ENCODE data around the gene CLCNKB.
"Not testable (repeated sequence)": the region's sequence is repeated elsewhere in the genome, so short reads cannot be mapped to it uniquely, and the experiment has no call there.

CLCNKB gene

DNA sequence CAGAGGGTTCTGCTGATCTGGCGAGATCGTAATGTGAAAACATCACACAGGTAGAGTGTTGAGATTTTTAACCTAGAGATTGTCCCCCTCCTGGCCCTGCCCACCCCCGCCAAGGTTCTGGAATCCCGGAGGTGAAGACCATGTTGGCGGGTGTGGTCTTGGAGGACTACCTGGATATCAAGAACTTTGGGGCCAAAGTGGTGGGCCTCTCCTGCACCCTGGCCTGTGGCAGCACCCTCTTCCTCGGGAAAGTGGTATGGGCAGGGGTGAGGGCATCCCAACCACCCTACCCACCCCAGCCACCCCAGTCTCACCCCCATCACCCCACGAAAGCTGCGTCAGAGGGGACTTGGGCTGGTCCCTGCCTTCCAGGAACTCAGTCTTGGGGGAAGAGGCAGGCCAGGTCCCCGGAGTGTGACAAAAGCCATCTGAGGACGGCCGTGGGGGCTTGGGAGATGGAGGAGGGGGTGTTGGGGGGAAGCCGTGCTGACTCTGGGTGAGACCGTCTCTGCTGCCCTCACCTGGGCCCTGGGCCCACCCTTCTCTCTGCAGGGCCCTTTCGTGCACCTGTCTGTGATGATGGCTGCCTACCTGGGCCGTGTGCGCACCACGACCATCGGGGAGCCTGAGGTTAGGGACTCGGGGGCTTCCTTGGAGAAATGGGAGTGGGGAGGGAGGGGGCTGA lies 4.4 kb downstream of the CLCNKB start:
- Histone ChIP-seq H3K4me3 (ENCODE audit: insufficient read depth, low read depth, low read length) (no peak overlapping the region), H3K27ac (ENCODE audit: insufficient read depth, low read depth, low read length, poor library complexity, severe bottlenecking) (no peak overlapping the region), H3K36me3 (ENCODE audit: control insufficient read depth, insufficient read depth, low read length) (no peaks in the 10 kb centered on the region), H3K27me3 (ENCODE audit: control insufficient read depth, insufficient read depth, low read length, poor library complexity, severe bottlenecking) (peaks cover 4% of the 10 kb centered on the region), H3K4me1 (ENCODE audit: control insufficient read depth, insufficient read depth, low read length) (peaks cover 15% of the 10 kb centered on the region), H3K9me3 (ENCODE audit: control insufficient read depth, low read length) (no peaks in the 10 kb centered on the region)
- 62 to 73% methylated on average over 15 to 18 of the region's 19 CpGs for WGBS, 2 experiments

- 3 to 4% methylated on average over 25 of the region's 25 CpGs for WGBS, 2 experiments
- Histone ChIP-seq H3K36me3 (ENCODE audit: control insufficient read depth, insufficient read depth, low read length) (no peaks in the 10 kb centered on the region), H3K4me3 (ENCODE audit: insufficient read depth, low read depth, low read length) (peak overlapping the region; percentile 49), H3K9me3 (ENCODE audit: control insufficient read depth, low read length) (no peaks in the 10 kb centered on the region), H3K27ac (ENCODE audit: insufficient read depth, low read depth, low read length, poor library complexity, severe bottlenecking) (peak overlapping the region; percentile 44), H3K27me3 (ENCODE audit: control insufficient read depth, insufficient read depth, low read length, poor library complexity, severe bottlenecking) (peaks cover 4% of the 10 kb centered on the region), H3K4me1 (ENCODE audit: control insufficient read depth, insufficient read depth, low read length) (peaks cover 15% of the 10 kb centered on the region)
Measured at GRCh38 chr1:16048573-16049189, 5.1 kb downstream of the CLCNKB start.

DNA sequence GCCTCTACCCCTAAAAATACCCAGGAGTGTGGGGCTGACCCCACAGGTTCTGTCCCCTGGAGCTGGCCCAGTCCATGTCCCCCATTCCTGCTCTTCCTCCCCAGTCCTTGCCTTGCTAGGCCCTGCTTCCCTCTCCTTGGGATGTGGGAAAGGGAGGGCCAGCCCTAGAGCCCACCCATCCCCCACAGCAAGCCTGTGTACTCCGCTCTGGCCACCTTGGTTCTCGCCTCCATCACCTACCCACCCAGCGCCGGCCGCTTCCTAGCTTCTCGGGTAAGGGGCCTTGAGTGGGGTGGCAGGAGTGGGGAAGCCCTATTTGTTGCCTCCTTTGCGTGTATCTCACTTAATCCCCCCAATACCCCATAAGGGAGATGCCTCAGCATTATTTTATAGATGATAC lies 6.7 kb downstream of the CLCNKB start:
- no peaks in the 10 kb centered on the region for H3K9me3 ChIP-seq (ENCODE audit: control insufficient read depth, low read length)
- peaks cover 4% of the 10 kb centered on the region for H3K27me3 ChIP-seq (ENCODE audit: control insufficient read depth, insufficient read depth, low read length, poor library complexity, severe bottlenecking)

DNA sequence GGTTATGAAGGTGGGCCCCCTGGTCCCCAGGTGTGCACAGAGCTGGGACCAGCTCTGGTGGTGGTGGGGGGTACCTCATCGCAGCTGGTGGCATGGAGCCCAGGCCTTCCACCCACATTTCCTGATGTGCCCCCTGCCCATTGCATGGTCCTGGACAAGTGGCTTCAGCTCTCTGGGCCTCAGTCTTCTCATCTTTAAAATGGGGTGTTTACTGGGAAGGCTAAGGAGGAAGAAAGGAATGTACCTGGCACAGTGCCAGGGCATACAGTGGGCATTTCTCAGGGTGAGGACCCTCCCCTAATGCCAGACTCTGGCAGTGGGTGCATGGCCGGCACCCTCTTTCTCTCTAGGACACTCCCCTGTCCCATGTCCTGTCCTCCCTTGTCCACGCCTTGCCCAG lies 7.5 kb downstream of the CLCNKB start:
- Histone ChIP-seq H3K36me3 (ENCODE audit: control insufficient read depth, insufficient read depth, low read length) (no peaks in the 10 kb centered on the region), H3K4me1 (ENCODE audit: control insufficient read depth, insufficient read depth, low read length) (peaks cover 15% of the 10 kb centered on the region), H3K27me3 (ENCODE audit: control insufficient read depth, insufficient read depth, low read length, poor library complexity, severe bottlenecking) (peaks cover 4% of the 10 kb centered on the region), H3K4me3 (ENCODE audit: insufficient read depth, low read depth, low read length) (no peak overlapping the region), H3K27ac (ENCODE audit: insufficient read depth, low read depth, low read length, poor library complexity, severe bottlenecking) (no peak overlapping the region), H3K9me3 (ENCODE audit: control insufficient read depth, low read length) (no peaks in the 10 kb centered on the region)
- WGBS, 2 experiments, result 92 to 93% methylated on average over 3 of the region's 3 CpGs

More for the DNA sequence above, 6.7 kb downstream of the CLCNKB start:
- Histone ChIP-seq H3K4me3 (ENCODE audit: insufficient read depth, low read depth, low read length) (no peak overlapping the region), H3K36me3 (ENCODE audit: control insufficient read depth, insufficient read depth, low read length) (no peaks in the 10 kb centered on the region), H3K27ac (ENCODE audit: insufficient read depth, low read depth, low read length, poor library complexity, severe bottlenecking) (no peak overlapping the region), H3K4me1 (ENCODE audit: control insufficient read depth, insufficient read depth, low read length) (peaks cover 15% of the 10 kb centered on the region)
- 69 to 73% methylated on average over 7 of the region's 7 CpGs for WGBS, 2 experiments

DNA sequence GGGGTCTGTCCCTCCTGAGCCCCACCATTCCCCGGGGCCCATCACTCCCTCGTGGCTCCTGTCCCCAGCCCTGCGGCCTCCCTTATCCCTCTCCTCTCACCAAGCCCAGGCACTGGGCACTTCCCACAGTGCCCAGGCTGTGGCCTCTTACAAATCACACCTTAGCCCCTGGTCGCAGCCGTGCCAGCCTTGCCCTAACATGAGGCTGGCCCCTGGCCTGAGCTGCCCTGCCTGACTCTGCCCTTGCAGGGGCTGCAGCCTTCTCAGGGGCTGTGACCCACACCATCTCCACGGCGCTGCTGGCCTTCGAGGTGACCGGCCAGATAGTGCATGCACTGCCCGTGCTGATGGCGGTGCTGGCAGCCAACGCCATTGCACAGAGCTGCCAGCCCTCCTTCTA lies 8.4 kb downstream of the CLCNKB start:
- not testable (repeated sequence) for H3K4me3 ChIP-seq (ENCODE audit: insufficient read depth, low read depth, low read length); H3K36me3 ChIP-seq (ENCODE audit: control insufficient read depth, insufficient read depth, low read length); H3K9me3 ChIP-seq (ENCODE audit: control insufficient read depth, low read length); H3K27me3 ChIP-seq (ENCODE audit: control insufficient read depth, insufficient read depth, low read length, poor library complexity, severe bottlenecking); H3K27ac ChIP-seq (ENCODE audit: insufficient read depth, low read depth, low read length, poor library complexity, severe bottlenecking)
- WGBS, 2 experiments, result 92 to 93% methylated on average over 12 of the region's 12 CpGs
- peaks cover 15% of the 10 kb centered on the region for H3K4me1 ChIP-seq (ENCODE audit: control insufficient read depth, insufficient read depth, low read length)

- H3K9me3 ChIP-seq (ENCODE audit: control insufficient read depth, low read length), result no peaks in the 10 kb centered on the region
- H3K4me3 ChIP-seq (ENCODE audit: insufficient read depth, low read depth, low read length), result no peak overlapping the region
- H3K27ac ChIP-seq (ENCODE audit: insufficient read depth, low read depth, low read length, poor library complexity, severe bottlenecking), result no peak overlapping the region
- no peaks in the 10 kb centered on the region for H3K27me3 ChIP-seq (ENCODE audit: control insufficient read depth, insufficient read depth, low read length, poor library complexity, severe bottlenecking)
- WGBS, 2 experiments, result 91% methylated on average over 8 of the region's 8 CpGs
- H3K4me1 ChIP-seq (ENCODE audit: control insufficient read depth, insufficient read depth, low read length), result peaks cover 13% of the 10 kb centered on the region
- H3K36me3 ChIP-seq (ENCODE audit: control insufficient read depth, insufficient read depth, low read length), result no peaks in the 10 kb centered on the region
Measured at GRCh38 chr1:16053781-16054502, 10.4 kb downstream of the CLCNKB start.

DNA sequence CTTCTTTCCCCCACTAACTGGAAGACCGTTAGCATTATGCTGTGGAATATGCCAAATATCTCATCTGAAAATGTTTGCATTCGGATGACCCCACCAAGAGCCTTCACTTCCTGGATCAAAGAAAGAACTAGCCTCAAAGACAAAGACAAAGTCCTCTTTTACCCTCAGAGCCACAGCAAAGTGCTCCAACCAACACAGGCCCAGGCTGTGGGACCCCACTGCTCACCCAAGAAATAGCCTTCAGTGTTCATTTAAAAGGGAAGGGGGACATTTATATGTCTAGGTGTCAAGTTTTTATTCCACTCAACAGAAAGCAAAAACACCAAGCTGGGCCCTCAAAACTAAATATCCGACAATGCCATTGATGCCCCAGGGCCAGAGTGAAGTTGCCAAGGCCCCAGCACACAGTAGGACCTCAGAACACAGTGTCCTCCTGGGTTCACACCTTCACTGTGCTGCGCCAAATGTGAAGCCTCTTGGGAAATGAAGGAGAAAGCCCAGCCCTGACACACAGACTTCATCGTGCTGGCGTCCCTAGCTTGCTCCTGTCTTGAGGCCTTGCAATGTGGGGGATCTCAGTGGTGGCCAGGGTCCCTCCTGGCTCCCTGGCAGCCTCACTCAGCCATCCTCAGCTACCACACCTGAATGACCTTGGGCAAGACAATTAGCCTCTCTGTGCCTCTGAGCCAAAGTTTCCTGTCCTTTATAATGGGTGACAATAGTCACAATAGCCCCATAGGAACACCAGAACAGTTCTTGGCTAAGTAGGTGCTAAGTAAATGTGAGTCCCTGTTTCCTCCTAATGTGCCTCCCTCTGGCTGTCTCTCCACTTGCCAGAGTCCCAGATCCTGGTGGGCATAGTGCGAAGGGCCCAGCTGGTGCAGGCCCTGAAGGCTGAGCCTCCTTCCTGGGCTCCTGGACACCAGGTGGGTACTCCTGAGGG lies 11.3 kb downstream of the CLCNKB start:
- no peak overlapping the region for H3K4me3 ChIP-seq (ENCODE audit: insufficient read depth, low read depth, low read length)
- no peaks in the 10 kb centered on the region for H3K27me3 ChIP-seq (ENCODE audit: control insufficient read depth, insufficient read depth, low read length, poor library complexity, severe bottlenecking)
- no peak overlapping the region for H3K27ac ChIP-seq (ENCODE audit: insufficient read depth, low read depth, low read length, poor library complexity, severe bottlenecking)
- 86 to 87% methylated on average over 7 of the region's 7 CpGs for WGBS, 2 experiments
- H3K36me3 ChIP-seq (ENCODE audit: control insufficient read depth, insufficient read depth, low read length), result no peaks in the 10 kb centered on the region
- H3K4me1 ChIP-seq (ENCODE audit: control insufficient read depth, insufficient read depth, low read length), result peaks cover 8% of the 10 kb centered on the region
- no peaks in the 10 kb centered on the region for H3K9me3 ChIP-seq (ENCODE audit: control insufficient read depth, low read length)

- no peaks in the 10 kb centered on the region for H3K36me3 ChIP-seq (ENCODE audit: control insufficient read depth, insufficient read depth, low read length)
- no peaks in the 10 kb centered on the region for H3K27me3 ChIP-seq (ENCODE audit: control insufficient read depth, insufficient read depth, low read length, poor library complexity, severe bottlenecking)
- 27 to 37% methylated on average over 18 of the region's 18 CpGs for whole genome bisulfite sequencing, 2 experiments
- no peaks in the 10 kb centered on the region for H3K4me1 ChIP-seq (ENCODE audit: control insufficient read depth, insufficient read depth, low read length)
- no peaks in the 10 kb centered on the region for H3K9me3 ChIP-seq (ENCODE audit: control insufficient read depth, low read length)
- no peak overlapping the region for H3K4me3 ChIP-seq (ENCODE audit: insufficient read depth, low read depth, low read length)
- no peak overlapping the region for H3K27ac ChIP-seq (ENCODE audit: insufficient read depth, low read depth, low read length, poor library complexity, severe bottlenecking)
Measured at GRCh38 chr1:16055613-16056520, 12.3 kb downstream of the CLCNKB start.

DNA sequence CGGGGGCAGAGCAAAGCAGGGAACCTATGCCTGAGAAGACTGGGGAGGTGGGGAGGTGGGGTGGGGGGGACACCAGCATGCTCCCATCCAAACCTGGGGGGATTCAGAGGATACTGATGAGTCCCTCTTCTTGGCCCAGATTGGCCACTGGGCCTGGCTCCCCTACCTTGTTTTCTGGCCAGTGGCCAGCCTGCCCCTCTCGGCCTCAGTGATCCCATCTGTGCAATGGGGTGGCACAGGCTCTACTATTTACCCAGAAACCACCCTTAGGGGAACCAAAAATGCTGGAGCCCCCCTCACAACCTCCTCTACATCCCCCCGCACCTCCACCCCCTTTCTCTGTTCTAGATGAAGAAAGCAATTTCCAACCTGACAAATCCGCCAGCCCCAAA lies 12.9 kb downstream of the CLCNKB start:
- WGBS, 2 experiments, result 90 to 94% methylated on average over 3 of the region's 4 CpGs
- H3K4me1 ChIP-seq (ENCODE audit: control insufficient read depth, insufficient read depth, low read length); H3K27me3 ChIP-seq (ENCODE audit: control insufficient read depth, insufficient read depth, low read length, poor library complexity, severe bottlenecking); H3K9me3 ChIP-seq (ENCODE audit: control insufficient read depth, low read length); H3K36me3 ChIP-seq (ENCODE audit: control insufficient read depth, insufficient read depth, low read length); H3K4me3 ChIP-seq (ENCODE audit: insufficient read depth, low read depth, low read length); H3K27ac ChIP-seq (ENCODE audit: insufficient read depth, low read depth, low read length, poor library complexity, severe bottlenecking): not testable (repeated sequence)

Data from ectodermal cell (in vitro differentiated cells).